H9 (cell line): ENCODE results near the gene NCLN. TPM values are rescaled to one million over a fixed set of nuclear protein-coding genes. Genes with fewer than 3 reads are reported as not detected.

ENCODE experiments used
- DNase-seq: peaks from one replicate; pipeline ENCODE4 v3.0.0-alpha.2; 2017
- H2AFZ ChIP-seq: one replicate; pipeline ENCODE4 v1.6.1; 2013; ENCODE audit warnings: mild to moderate bottlenecking, low read length, control low read depth, moderate library complexity
- H2AK5ac ChIP-seq: 2 replicates; pipeline ENCODE4 v1.6.1; 2013; ENCODE audit warnings: low read length, control low read depth, mixed read lengths; ENCODE audit not compliant: insufficient read length
- H2BK120ac ChIP-seq: one replicate; pipeline ENCODE4 v1.6.1; 2013; ENCODE audit warnings: low read depth, mild to moderate bottlenecking, low read length, control low read depth, inconsistent platforms; ENCODE audit not compliant: poor library complexity, severe bottlenecking
- H2BK12ac ChIP-seq: 2 replicates; pipeline ENCODE4 v1.6.1; 2013; ENCODE audit warnings: low read length, control low read depth, mixed read lengths, low read depth; ENCODE audit not compliant: insufficient read length
- H2BK15ac ChIP-seq: 2 replicates; pipeline ENCODE4 v1.6.1; 2013; ENCODE audit warnings: low read depth, low read length, control low read depth
- H2BK20ac ChIP-seq: one replicate; pipeline ENCODE4 v1.6.1; 2013; ENCODE audit warnings: low read depth, mild to moderate bottlenecking, low read length, control low read depth, inconsistent platforms; ENCODE audit not compliant: poor library complexity, severe bottlenecking
- H2BK5ac ChIP-seq: 2 replicates; pipeline ENCODE4 v1.6.1; 2013; ENCODE audit warnings: low read length, control low read depth, mixed read lengths; ENCODE audit not compliant: insufficient read length
- H3K14ac ChIP-seq: 2 replicates; pipeline ENCODE4 v1.6.1; 2013; ENCODE audit warnings: low read length, control low read depth; ENCODE audit not compliant: insufficient read depth
- H3K18ac ChIP-seq: 2 replicates; pipeline ENCODE4 v1.6.1; 2013; ENCODE audit warnings: low read depth, mild to moderate bottlenecking, mixed read lengths, low read length, control low read depth; ENCODE audit not compliant: insufficient read length
- H3K23ac ChIP-seq: 2 replicates; pipeline ENCODE4 v1.6.1; 2013; ENCODE audit warnings: low read length, control low read depth, mixed read lengths, low read depth; ENCODE audit not compliant: insufficient read length
- H3K23me2 ChIP-seq: 2 replicates; pipeline ENCODE4 v1.6.1; 2013; ENCODE audit warnings: low read depth, mild to moderate bottlenecking, mixed read lengths, low read length, control low read depth; ENCODE audit not compliant: insufficient read length, poor library complexity, severe bottlenecking
- H3K27ac ChIP-seq: 2 replicates; pipeline ENCODE4 v1.5.1; 2013; ENCODE audit warnings: low read length, control low read depth, mixed read lengths, low read depth; ENCODE audit not compliant: insufficient read length
- H3K27me3 ChIP-seq: 2 replicates; pipeline ENCODE4 v1.6.1; 2013; ENCODE audit warnings: low read length, control low read depth, inconsistent platforms; ENCODE audit not compliant: insufficient read depth
- H3K4ac ChIP-seq: 2 replicates; pipeline ENCODE4 v1.6.1; 2013; ENCODE audit warnings: low read depth, mild to moderate bottlenecking, control low read depth, inconsistent platforms, low read length, moderate library complexity
- H3K4me1 ChIP-seq: 2 replicates; pipeline ENCODE4 v1.6.1; 2013; ENCODE audit warnings: low read length, control low read depth, inconsistent platforms; ENCODE audit not compliant: insufficient read depth
- H3K4me2 ChIP-seq: 2 replicates; pipeline ENCODE4 v1.6.1; 2013; ENCODE audit warnings: low read length, control low read depth, mixed read lengths; ENCODE audit not compliant: insufficient read length, insufficient read depth
- H3K56ac ChIP-seq: 2 replicates; pipeline ENCODE4 v1.6.1; 2013; ENCODE audit warnings: low read depth, mild to moderate bottlenecking, mixed read lengths, low read length, control low read depth; ENCODE audit not compliant: insufficient read length
- H3K79me1 ChIP-seq: 2 replicates; pipeline ENCODE4 v1.6.1; 2013; ENCODE audit warnings: low read depth, mild to moderate bottlenecking, moderate library complexity, low read length, control low read depth, inconsistent platforms; ENCODE audit not compliant: insufficient read depth, poor library complexity, severe bottlenecking
- H3K79me2 ChIP-seq: 2 replicates; pipeline ENCODE4 v1.6.1; 2013; ENCODE audit warnings: low read length, control low read depth, inconsistent platforms; ENCODE audit not compliant: insufficient read depth
- H3K9ac ChIP-seq: 2 replicates; pipeline ENCODE4 v1.6.1; 2013; ENCODE audit warnings: low read length, control low read depth, mixed read lengths; ENCODE audit not compliant: insufficient read length; ENCODE audit errors: extremely low read depth
- H3K9me3 ChIP-seq: one replicate; pipeline ENCODE4 v1.6.1; 2013; ENCODE audit warnings: low read depth, low read length, inconsistent platforms; ENCODE audit not compliant: control insufficient read depth
- H3T11ph ChIP-seq: one replicate; pipeline ENCODE4 v1.6.1; 2013; ENCODE audit warnings: mild to moderate bottlenecking, low read length, control low read depth, inconsistent platforms
- H4K20me1 ChIP-seq: one replicate; pipeline ENCODE4 v1.6.1; 2013; ENCODE audit not compliant: control insufficient read depth, insufficient read length, insufficient read depth
- H4K5ac ChIP-seq: 2 replicates; pipeline ENCODE4 v1.6.1; 2013; ENCODE audit warnings: low read depth, mild to moderate bottlenecking, mixed read lengths, low read length, control low read depth; ENCODE audit not compliant: insufficient read length
- H4K8ac ChIP-seq: replicated peaks from 2 replicates; pipeline ENCODE4 v1.6.1; 2013; ENCODE audit warnings: low read length, control low read depth, mixed read lengths, low read depth; ENCODE audit not compliant: insufficient read length
- H4K91ac ChIP-seq: 2 replicates; pipeline ENCODE4 v1.6.1; 2013; ENCODE audit warnings: low read depth, mild to moderate bottlenecking, moderate library complexity, mixed read lengths, low read length, control low read depth; ENCODE audit not compliant: insufficient read length
- H3K27ac Mint-ChIP-seq, 3 experiments: 2 replicates in 2 of 3; 3 replicates in 1 of 3; pipeline ENCODE4 v1.8.0; 2020 to 2021; ENCODE audit warnings: mixed read lengths in 3 of 3, mild to moderate bottlenecking in 1 of 3, moderate library complexity in 1 of 3
- H3K27me3 Mint-ChIP-seq: 2 replicates; pipeline ENCODE4 v1.8.0; 2021; ENCODE audit warnings: low read depth, mild to moderate bottlenecking, moderate library complexity, mixed read lengths
- H3K36me3 Mint-ChIP-seq, 3 experiments: 2 replicates in 2 of 3; 3 replicates in 1 of 3; pipeline ENCODE4 v1.8.0; 2020 to 2021; ENCODE audit warnings: low read depth in 3 of 3, mixed read lengths in 3 of 3; ENCODE audit not compliant: insufficient read depth in 1 of 3
- H3K4me1 Mint-ChIP-seq, 2 experiments: 2 replicates each; pipeline ENCODE4 v1.8.0; 2020; ENCODE audit warnings: mixed read lengths in 2 of 2
- H3K4me3 Mint-ChIP-seq, 2 experiments: 2 replicates in 1 of 2; 3 replicates in 1 of 2; pipeline ENCODE4 v1.8.0; 2020 to 2021; ENCODE audit warnings: mild to moderate bottlenecking in 2 of 2, mixed read lengths in 2 of 2, moderate library complexity in 1 of 2
- H3K9me3 Mint-ChIP-seq, 2 experiments: 2 replicates in 1 of 2; 3 replicates in 1 of 2; pipeline ENCODE4 v1.8.0; 2020; ENCODE audit warnings: mild to moderate bottlenecking in 2 of 2, mixed read lengths in 2 of 2, moderate library complexity in 1 of 2
- WGBS: extraction: QIAGEN DNeasy Blood & Tissue Kit; methylation state at CpG from one replicate; pipeline ENCODE4 v1.1.7; 2013; ENCODE audit warnings: missing lambda C conversion rate, low lambda C conversion rate, mixed read lengths; ENCODE audit not compliant: insufficient read length; ENCODE audit errors: extremely low coverage; 5-methylcytosine and 5-hydroxymethylcytosine counted together
- total RNA-seq: library from RNA; stranded (reverse); gene quantifications from 2 replicates; pipeline ENCODE4 v1.2.1, GENCODE V29; 2021
- TF ChIP-seq, protein P1 (sequence below): fragments of 200-600 bp; sonication (generic); conservative IDR thresholded peaks from 3 replicates; pipeline ENCODE4 v1.8.0; 2021; ENCODE audit warnings: antibody characterized with exemption, mild to moderate bottlenecking

NCLN gene
- total RNA-seq, 1 experiment from 2014 or later, result 94.8 TPM

DNA sequence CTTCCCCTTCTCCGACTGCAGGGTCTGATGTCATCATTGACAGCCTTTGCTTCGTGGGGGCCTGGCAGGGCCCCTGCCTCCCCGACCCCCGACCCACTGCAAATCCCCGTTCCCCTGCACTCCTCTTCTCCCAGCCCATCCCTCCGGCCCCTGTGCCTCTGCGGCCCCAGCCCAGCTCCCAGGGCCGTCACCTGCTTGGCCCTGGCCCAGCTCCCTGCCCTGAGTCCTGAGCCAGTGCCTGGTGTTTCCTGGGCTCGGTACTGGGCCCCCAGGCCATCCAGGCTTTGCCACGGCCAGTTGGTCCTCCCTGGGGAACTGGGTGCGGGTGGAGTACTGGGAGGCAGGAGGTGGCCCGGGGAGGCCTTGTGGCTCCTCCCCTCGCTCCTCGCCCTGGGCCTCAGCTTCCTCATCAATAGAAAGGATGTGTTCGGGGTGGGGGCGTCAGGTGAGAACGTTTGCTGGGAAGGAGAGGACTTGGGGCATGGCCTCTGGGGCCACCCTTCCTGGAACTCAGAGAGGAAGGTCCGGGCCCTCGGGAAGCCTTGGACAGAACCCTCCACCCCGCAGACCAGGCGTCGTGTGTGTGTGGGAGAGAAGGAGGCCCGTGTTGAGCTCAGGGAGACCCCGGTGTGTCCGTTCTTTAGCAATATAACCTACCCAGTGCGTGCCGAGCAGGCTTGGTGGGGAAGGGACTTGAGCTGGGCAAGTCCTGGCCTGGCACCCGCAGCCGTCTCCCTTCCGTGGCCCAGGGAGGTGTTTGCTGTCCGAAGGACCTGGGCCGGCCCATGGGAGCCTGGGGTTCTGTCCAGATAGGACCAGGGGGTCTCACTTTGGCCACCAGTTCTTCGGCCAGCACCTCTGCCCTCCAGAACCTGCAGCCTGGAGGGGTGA, 22.8 kb downstream of the NCLN start:
- Mint-ChIP-seq H3K36me3 (peaks cover 8 to 34% (median 8%) of the 10 kb centered on the region in 3 experiments; a peak in 6 of 7 replicates), H3K4me3 (no peak overlapping the region), H3K27me3 (peaks cover 4% of the 10 kb centered on the region), H3K27ac (no peak overlapping the region; a peak in 1 of 7 replicates), H3K9me3 (no peaks in the 10 kb centered on the region), H3K4me1 (peaks cover 3 to 6% of the 10 kb centered on the region in 2 experiments)
- no peak overlapping the region for H2AFZ ChIP-seq
- H3K27me3 ChIP-seq, result no peaks in the 10 kb centered on the region
- WGBS, result no CpG with 5 or more reads among the region's 33 CpGs
- H4K8ac ChIP-seq, result no peak overlapping the region
- H3K23ac ChIP-seq, result no peak overlapping the region
- H3K18ac ChIP-seq, result no peak overlapping the region
- H3K9me3 ChIP-seq, result no peaks in the 10 kb centered on the region
- no peak overlapping the region for H2BK120ac ChIP-seq
- no peak overlapping the region for H4K91ac ChIP-seq
- TF ChIP-seq, protein P1, sequence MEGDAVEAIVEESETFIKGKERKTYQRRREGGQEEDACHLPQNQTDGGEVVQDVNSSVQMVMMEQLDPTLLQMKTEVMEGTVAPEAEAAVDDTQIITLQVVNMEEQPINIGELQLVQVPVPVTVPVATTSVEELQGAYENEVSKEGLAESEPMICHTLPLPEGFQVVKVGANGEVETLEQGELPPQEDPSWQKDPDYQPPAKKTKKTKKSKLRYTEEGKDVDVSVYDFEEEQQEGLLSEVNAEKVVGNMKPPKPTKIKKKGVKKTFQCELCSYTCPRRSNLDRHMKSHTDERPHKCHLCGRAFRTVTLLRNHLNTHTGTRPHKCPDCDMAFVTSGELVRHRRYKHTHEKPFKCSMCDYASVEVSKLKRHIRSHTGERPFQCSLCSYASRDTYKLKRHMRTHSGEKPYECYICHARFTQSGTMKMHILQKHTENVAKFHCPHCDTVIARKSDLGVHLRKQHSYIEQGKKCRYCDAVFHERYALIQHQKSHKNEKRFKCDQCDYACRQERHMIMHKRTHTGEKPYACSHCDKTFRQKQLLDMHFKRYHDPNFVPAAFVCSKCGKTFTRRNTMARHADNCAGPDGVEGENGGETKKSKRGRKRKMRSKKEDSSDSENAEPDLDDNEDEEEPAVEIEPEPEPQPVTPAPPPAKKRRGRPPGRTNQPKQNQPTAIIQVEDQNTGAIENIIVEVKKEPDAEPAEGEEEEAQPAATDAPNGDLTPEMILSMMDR, result no peak
- H3T11ph ChIP-seq, result no peak overlapping the region
- H3K14ac ChIP-seq, result no peak overlapping the region
- H2AK5ac ChIP-seq, result no peak overlapping the region
- H3K79me1 ChIP-seq, result no peaks in the 10 kb centered on the region
- no peak overlapping the region for H3K4ac ChIP-seq
- H2BK20ac ChIP-seq, result no peak overlapping the region
- no peaks in the 10 kb centered on the region for H3K4me1 ChIP-seq
- no peak overlapping the region for H2BK12ac ChIP-seq
- H3K23me2 ChIP-seq, result no peaks in the 10 kb centered on the region
- no peak overlapping the region for H3K9ac ChIP-seq
- peaks cover 2% of the 10 kb centered on the region for H4K20me1 ChIP-seq
- H2BK15ac ChIP-seq, result no peak overlapping the region
- H3K79me2 ChIP-seq, result no peaks in the 10 kb centered on the region
- no peak overlapping the region for H3K56ac ChIP-seq
- no peak overlapping the region for H3K4me2 ChIP-seq
- no peak overlapping the region for H2BK5ac ChIP-seq
- no peak overlapping the region for H3K27ac ChIP-seq
- DNase-seq, result no peak
- H4K5ac ChIP-seq, result no peak overlapping the region
